SK-N-SH treated with all-trans-retinoic acid at 6 μM for 48 hours (cell line): ENCODE results near the gene SHE.

Experiments
- ARNTL ChIP-seq: fragments of 450-650 bp; formaldehyde crosslinking; IDR thresholded peaks from 2 replicates; pipeline ENCODE4 v1.5.0; 2020; ENCODE audit warnings: low read depth, mild to moderate bottlenecking, moderate library complexity, borderline replicate concordance
- BACH2 ChIP-seq: fragments of 250-450 bp; sonication (Bioruptor Pico); IDR thresholded peaks from 2 replicates; pipeline ENCODE4 v1.9.0; 2021; ENCODE audit warnings: mild to moderate bottlenecking, borderline replicate concordance
- ISL1 ChIP-seq: fragments of 250-450 bp; sonication (Bioruptor Pico); IDR thresholded peaks from 2 replicates; pipeline ENCODE4 v2.1.2; 2022; ENCODE audit warnings: mild to moderate bottlenecking, moderate library complexity
- OSR1 ChIP-seq: fragments of 250-450 bp; sonication (Bioruptor Pico); IDR thresholded peaks from 2 replicates; pipeline ENCODE4 v1.8.0; 2022; ENCODE audit warnings: moderate library complexity, mild to moderate bottlenecking, inconsistent platforms
- SNAI2 ChIP-seq: fragments of 250-450 bp; sonication (Bioruptor Pico); IDR thresholded peaks from 2 replicates; pipeline ENCODE4 v1.5.0; 2020; ENCODE audit warnings: mild to moderate bottlenecking, moderate library complexity
- TOX ChIP-seq: fragments of 250-450 bp; sonication (Bioruptor Pico); IDR thresholded peaks from 2 replicates; pipeline ENCODE4 v1.8.0; 2021; ENCODE audit warnings: mild to moderate bottlenecking, moderate library complexity, borderline replicate concordance
- ZC3H10 ChIP-seq: fragments of 250-450 bp; sonication (Bioruptor Pico); IDR thresholded peaks from 2 replicates; pipeline ENCODE4 v1.5.1; 2021; ENCODE audit warnings: mild to moderate bottlenecking, moderate library complexity
- ZFP3 ChIP-seq: fragments of 250-450 bp; sonication (Bioruptor Pico); IDR thresholded peaks from 2 replicates; pipeline ENCODE4 v1.5.0; 2020; ENCODE audit warnings: mild to moderate bottlenecking, moderate library complexity
- ZNF565 ChIP-seq: fragments of 450-650 bp; formaldehyde crosslinking; conservative IDR thresholded peaks from 2 replicates; pipeline ENCODE4 v1.5.0; 2020; ENCODE audit warnings: low read depth, mild to moderate bottlenecking, moderate library complexity
- ZNF70 ChIP-seq: fragments of 450-650 bp; formaldehyde crosslinking; IDR thresholded peaks from 2 replicates; pipeline ENCODE4 v1.5.0; 2020; ENCODE audit warnings: mild to moderate bottlenecking, moderate library complexity
- ZNF8 ChIP-seq: fragments of 450-650 bp; formaldehyde crosslinking; IDR thresholded peaks from 2 replicates; pipeline ENCODE4 v1.5.0; 2020; ENCODE audit warnings: mild to moderate bottlenecking, moderate library complexity
- TF ChIP-seq, protein P1 (sequence below): fragments of 250-450 bp; sonication (Bioruptor Pico); IDR thresholded peaks from 2 replicates; pipeline ENCODE4 v1.8.0; 2020; ENCODE audit warnings: mild to moderate bottlenecking, moderate library complexity, borderline replicate concordance
- TF ChIP-seq, protein P2 (sequence below): fragments of 250-450 bp; sonication (Bioruptor Pico); IDR thresholded peaks from 2 replicates; pipeline ENCODE4 v1.5.1; 2020; ENCODE audit warnings: low read depth, mild to moderate bottlenecking, moderate library complexity
- TF ChIP-seq, protein P3 (sequence below): fragments of 250-450 bp; sonication (Bioruptor Pico); IDR thresholded peaks from 2 replicates; pipeline ENCODE4 v1.5.0; 2020; ENCODE audit warnings: mild to moderate bottlenecking, moderate library complexity

DNA sequence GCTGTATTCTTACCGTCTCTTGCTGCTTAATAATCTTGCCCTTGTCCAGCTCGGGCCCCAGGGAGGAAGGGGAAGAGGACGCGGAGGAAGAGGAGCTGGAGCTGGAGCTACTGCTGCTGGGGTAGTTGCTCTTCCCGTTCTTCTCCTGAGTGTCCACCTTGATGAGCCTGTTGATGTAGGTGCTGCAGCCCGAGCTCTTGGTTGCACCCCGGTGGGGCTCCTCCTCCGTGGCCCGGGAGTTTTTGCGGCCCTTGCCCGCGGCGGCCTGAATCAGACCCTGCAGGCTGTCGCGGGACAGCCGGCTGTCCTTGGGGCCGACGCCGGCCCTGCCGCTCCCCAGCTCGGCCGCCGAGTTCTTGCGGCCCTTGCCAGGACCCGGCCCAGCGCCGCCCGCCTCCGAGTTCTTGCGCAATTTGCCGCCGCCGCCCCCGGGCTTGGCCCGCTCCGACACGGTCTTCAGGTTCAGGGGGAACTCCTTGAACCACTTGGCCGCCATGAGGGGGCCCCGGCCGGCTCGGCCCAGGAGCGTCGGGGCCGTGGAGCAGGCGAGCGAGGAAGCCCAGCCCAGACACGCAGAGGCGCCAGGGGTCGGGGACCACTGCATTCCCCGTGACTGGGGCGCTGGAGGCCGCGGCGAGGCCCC, 668 bp downstream of the SHE start:
- TF ChIP-seq SNAI2: no peak
- no peak for TF ChIP-seq BACH2 (CRISPR knock-in tag)
- TF ChIP-seq, protein P1, sequence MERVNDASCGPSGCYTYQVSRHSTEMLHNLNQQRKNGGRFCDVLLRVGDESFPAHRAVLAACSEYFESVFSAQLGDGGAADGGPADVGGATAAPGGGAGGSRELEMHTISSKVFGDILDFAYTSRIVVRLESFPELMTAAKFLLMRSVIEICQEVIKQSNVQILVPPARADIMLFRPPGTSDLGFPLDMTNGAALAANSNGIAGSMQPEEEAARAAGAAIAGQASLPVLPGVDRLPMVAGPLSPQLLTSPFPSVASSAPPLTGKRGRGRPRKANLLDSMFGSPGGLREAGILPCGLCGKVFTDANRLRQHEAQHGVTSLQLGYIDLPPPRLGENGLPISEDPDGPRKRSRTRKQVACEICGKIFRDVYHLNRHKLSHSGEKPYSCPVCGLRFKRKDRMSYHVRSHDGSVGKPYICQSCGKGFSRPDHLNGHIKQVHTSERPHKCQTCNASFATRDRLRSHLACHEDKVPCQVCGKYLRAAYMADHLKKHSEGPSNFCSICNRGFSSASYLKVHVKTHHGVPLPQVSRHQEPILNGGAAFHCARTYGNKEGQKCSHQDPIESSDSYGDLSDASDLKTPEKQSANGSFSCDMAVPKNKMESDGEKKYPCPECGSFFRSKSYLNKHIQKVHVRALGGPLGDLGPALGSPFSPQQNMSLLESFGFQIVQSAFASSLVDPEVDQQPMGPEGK (CRISPR knock-in tag): no peak
- TF ChIP-seq, protein P2, sequence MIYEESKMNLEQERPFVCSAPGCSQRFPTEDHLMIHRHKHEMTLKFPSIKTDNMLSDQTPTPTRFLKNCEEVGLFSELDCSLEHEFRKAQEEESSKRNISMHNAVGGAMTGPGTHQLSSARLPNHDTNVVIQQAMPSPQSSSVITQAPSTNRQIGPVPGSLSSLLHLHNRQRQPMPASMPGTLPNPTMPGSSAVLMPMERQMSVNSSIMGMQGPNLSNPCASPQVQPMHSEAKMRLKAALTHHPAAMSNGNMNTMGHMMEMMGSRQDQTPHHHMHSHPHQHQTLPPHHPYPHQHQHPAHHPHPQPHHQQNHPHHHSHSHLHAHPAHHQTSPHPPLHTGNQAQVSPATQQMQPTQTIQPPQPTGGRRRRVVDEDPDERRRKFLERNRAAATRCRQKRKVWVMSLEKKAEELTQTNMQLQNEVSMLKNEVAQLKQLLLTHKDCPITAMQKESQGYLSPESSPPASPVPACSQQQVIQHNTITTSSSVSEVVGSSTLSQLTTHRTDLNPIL: no peak
- TF ChIP-seq ZFP3 (CRISPR knock-in tag): no peak
- no peak for TF ChIP-seq ZNF565 (CRISPR knock-in tag)
- no peak for TF ChIP-seq TOX
- TF ChIP-seq ZC3H10 (CRISPR knock-in tag): no peak
- TF ChIP-seq ARNTL (CRISPR knock-in tag): no peak
- TF ChIP-seq, protein P3, sequence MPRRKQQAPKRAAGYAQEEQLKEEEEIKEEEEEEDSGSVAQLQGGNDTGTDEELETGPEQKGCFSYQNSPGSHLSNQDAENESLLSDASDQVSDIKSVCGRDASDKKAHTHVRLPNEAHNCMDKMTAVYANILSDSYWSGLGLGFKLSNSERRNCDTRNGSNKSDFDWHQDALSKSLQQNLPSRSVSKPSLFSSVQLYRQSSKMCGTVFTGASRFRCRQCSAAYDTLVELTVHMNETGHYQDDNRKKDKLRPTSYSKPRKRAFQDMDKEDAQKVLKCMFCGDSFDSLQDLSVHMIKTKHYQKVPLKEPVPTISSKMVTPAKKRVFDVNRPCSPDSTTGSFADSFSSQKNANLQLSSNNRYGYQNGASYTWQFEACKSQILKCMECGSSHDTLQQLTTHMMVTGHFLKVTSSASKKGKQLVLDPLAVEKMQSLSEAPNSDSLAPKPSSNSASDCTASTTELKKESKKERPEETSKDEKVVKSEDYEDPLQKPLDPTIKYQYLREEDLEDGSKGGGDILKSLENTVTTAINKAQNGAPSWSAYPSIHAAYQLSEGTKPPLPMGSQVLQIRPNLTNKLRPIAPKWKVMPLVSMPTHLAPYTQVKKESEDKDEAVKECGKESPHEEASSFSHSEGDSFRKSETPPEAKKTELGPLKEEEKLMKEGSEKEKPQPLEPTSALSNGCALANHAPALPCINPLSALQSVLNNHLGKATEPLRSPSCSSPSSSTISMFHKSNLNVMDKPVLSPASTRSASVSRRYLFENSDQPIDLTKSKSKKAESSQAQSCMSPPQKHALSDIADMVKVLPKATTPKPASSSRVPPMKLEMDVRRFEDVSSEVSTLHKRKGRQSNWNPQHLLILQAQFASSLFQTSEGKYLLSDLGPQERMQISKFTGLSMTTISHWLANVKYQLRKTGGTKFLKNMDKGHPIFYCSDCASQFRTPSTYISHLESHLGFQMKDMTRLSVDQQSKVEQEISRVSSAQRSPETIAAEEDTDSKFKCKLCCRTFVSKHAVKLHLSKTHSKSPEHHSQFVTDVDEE (CRISPR knock-in tag): no peak
- TF ChIP-seq ZNF8: no peak
- TF ChIP-seq ZNF70 (CRISPR knock-in tag): no peak
- TF ChIP-seq ISL1 (CRISPR knock-in tag): no peak
- TF ChIP-seq OSR1: no peak
